ENCODE measurements around the gene DAPK2.

DAPK2 gene

GRCh38 chr15:64019764-64020163, 26.5 kb downstream of the DAPK2 start:
- Histone ChIP-seq H4K20me1 (ENCODE audit: insufficient read depth, low read length) (no peaks in the 10 kb centered on the region), H3K9ac (ENCODE audit: low read depth, low read length) (no peak overlapping the region), H3K4me1 (ENCODE audit: insufficient read depth, low read length) (no peaks in the 10 kb centered on the region), H3K36me3 (ENCODE audit: insufficient read depth, low read length) (no peaks in the 10 kb centered on the region), H3K4me2 (ENCODE audit: insufficient read depth, low read length) (no peak overlapping the region), H3K79me2 (ENCODE audit: insufficient read depth, low read length) (no peaks in the 10 kb centered on the region), H3K27me3 (ENCODE audit: insufficient read depth, low read length, poor library complexity) (no peaks in the 10 kb centered on the region), H3K4me3 (ENCODE audit: low read depth in 1 of 2, low read length in 2 of 2) (no peak overlapping the region), H3K9me3 (ENCODE audit: insufficient read depth, low read length, severe bottlenecking) (no peaks in the 10 kb centered on the region), H3K27ac (ENCODE audit: low read length) (no peak overlapping the region), H2AFZ (ENCODE audit: low read depth, low read length) (no peak overlapping the region)
- DNase-seq: no peak
- ATAC-seq (ENCODE audit: insufficient read depth, low read depth): no peak
- TF ChIP-seq CTCF (IDR thresholded peaks at IDR 0.05; ENCODE audit: borderline replicate concordance, extremely low read depth, low read length, poor library complexity, severe bottlenecking) (no peak), EZH2 (IDR thresholded peaks at IDR 0.05; ENCODE audit: borderline replicate concordance, low read depth, low read length, severe bottlenecking) (no peak)

GRCh38 chr15:64017591-64018163, 28.6 kb downstream of the DAPK2 start:
- Histone ChIP-seq H3K79me2 (ENCODE audit: insufficient read depth, low read length) (no peaks in the 10 kb centered on the region), H3K27ac (ENCODE audit: low read length) (no peak overlapping the region), H3K9ac (ENCODE audit: low read depth, low read length) (no peak overlapping the region)

GRCh38 chr15:64017082-64017588, 29.1 kb downstream of the DAPK2 start:
- Histone ChIP-seq H3K27me3 (ENCODE audit: insufficient read depth, low read length, poor library complexity) (no peaks in the 10 kb centered on the region), H3K27ac (ENCODE audit: low read length) (no peak overlapping the region), H3K4me1 (ENCODE audit: insufficient read depth, low read length) (no peaks in the 10 kb centered on the region), H3K79me2 (ENCODE audit: insufficient read depth, low read length) (no peaks in the 10 kb centered on the region), H4K20me1 (ENCODE audit: insufficient read depth, low read length) (no peaks in the 10 kb centered on the region), H3K9me3 (ENCODE audit: insufficient read depth, low read length, severe bottlenecking) (no peaks in the 10 kb centered on the region), H3K4me3 (ENCODE audit: low read depth in 1 of 2, low read length in 2 of 2) (no peak overlapping the region), H3K4me2 (ENCODE audit: insufficient read depth, low read length) (no peak overlapping the region), H3K9ac (ENCODE audit: low read depth, low read length) (no peak overlapping the region), H2AFZ (ENCODE audit: low read depth, low read length) (no peak overlapping the region), H3K36me3 (ENCODE audit: insufficient read depth, low read length) (no peaks in the 10 kb centered on the region)
- TF ChIP-seq EZH2 (IDR thresholded peaks at IDR 0.05; ENCODE audit: borderline replicate concordance, low read depth, low read length, severe bottlenecking) (no peak), CTCF (IDR thresholded peaks at IDR 0.05; ENCODE audit: borderline replicate concordance, extremely low read depth, low read length, poor library complexity, severe bottlenecking) (no peak)
- DNase-seq (no peak), ATAC-seq (ENCODE audit: insufficient read depth, low read depth) (no peak)

More at GRCh38 chr15:64017591-64018163, 28.6 kb downstream of the DAPK2 start:
- no peaks in the 10 kb centered on the region for H3K4me1 ChIP-seq (ENCODE audit: insufficient read depth, low read length)
- H3K9me3 ChIP-seq (ENCODE audit: insufficient read depth, low read length, severe bottlenecking): no peaks in the 10 kb centered on the region
- no peak overlapping the region for H2AFZ ChIP-seq (ENCODE audit: low read depth, low read length)
- no peak for ATAC-seq (ENCODE audit: insufficient read depth, low read depth)
- H3K36me3 ChIP-seq (ENCODE audit: insufficient read depth, low read length): no peaks in the 10 kb centered on the region
- no peak overlapping the region for H3K4me3 ChIP-seq (ENCODE audit: low read depth in 1 of 2, low read length in 2 of 2)
- H4K20me1 ChIP-seq (ENCODE audit: insufficient read depth, low read length): no peaks in the 10 kb centered on the region
- no peaks in the 10 kb centered on the region for H3K27me3 ChIP-seq (ENCODE audit: insufficient read depth, low read length, poor library complexity)
- H3K4me2 ChIP-seq (ENCODE audit: insufficient read depth, low read length): no peak overlapping the region
- no peak for DNase-seq
- no peak for TF ChIP-seq EZH2 (IDR thresholded peaks at IDR 0.05; ENCODE audit: borderline replicate concordance, low read depth, low read length, severe bottlenecking)
- no peak for TF ChIP-seq CTCF (IDR thresholded peaks at IDR 0.05; ENCODE audit: borderline replicate concordance, extremely low read depth, low read length, poor library complexity, severe bottlenecking)
